ENCODE measurements around the gene NFASC.

Gene NFASC

GRCh38 chr1:204977318-204977717, 106.7 kb downstream of the NFASC start:
- TF ChIP-seq EP300 (IDR thresholded peaks at IDR 0.05; ENCODE audit: borderline replicate concordance) (no peak), USF1 (IDR thresholded peaks at IDR 0.05) (no peak), TAF1 (IDR thresholded peaks at IDR 0.05; ENCODE audit: low read depth) (no peak)

GRCh38 chr1:204978782-204979181, 108.1 kb downstream of the NFASC start:
- TF ChIP-seq REST (IDR thresholded peaks at IDR 0.05; ENCODE audit: low read depth) (peak; percentile 45; the same call in 1 of the 2 replicates), CEBPB (IDR thresholded peaks at IDR 0.05) (no peak)

- no peak for TF ChIP-seq USF1 (IDR thresholded peaks at IDR 0.05)
- TF ChIP-seq NFIC (IDR thresholded peaks at IDR 0.05), result no peak
- no peak for TF ChIP-seq MAX (IDR thresholded peaks at IDR 0.05)
- no peak for TF ChIP-seq RAD21 (IDR thresholded peaks at IDR 0.05; ENCODE audit: low read depth)
- TF ChIP-seq EP300 (IDR thresholded peaks at IDR 0.05; ENCODE audit: borderline replicate concordance), result no peak
- TF ChIP-seq EGR1 (IDR thresholded peaks at IDR 0.05), result no peak
- no peak for TF ChIP-seq YY1 (IDR thresholded peaks at IDR 0.05; ENCODE audit: low read depth)
- TF ChIP-seq TAF1 (IDR thresholded peaks at IDR 0.05; ENCODE audit: low read depth), result no peak
Measured at GRCh38 chr1:204979306-204979705, 108.6 kb downstream of the NFASC start.

- TF ChIP-seq EGR1 (IDR thresholded peaks at IDR 0.05) (no peak), MAX (IDR thresholded peaks at IDR 0.05) (no peak), TAF1 (IDR thresholded peaks at IDR 0.05; ENCODE audit: low read depth) (no peak), CREB1 (IDR thresholded peaks at IDR 0.05; ENCODE audit: low read depth) (no peak), FOXM1 (IDR thresholded peaks at IDR 0.05; ENCODE audit: borderline replicate concordance, low read depth) (no peak), TEAD4 (IDR thresholded peaks at IDR 0.05) (no peak), RAD21 (IDR thresholded peaks at IDR 0.05; ENCODE audit: low read depth) (no peak), CEBPB (IDR thresholded peaks at IDR 0.05) (no peak), USF1 (IDR thresholded peaks at IDR 0.05) (no peak), TCF12 (IDR thresholded peaks at IDR 0.05; ENCODE audit: low read depth) (no peak), NFIC (IDR thresholded peaks at IDR 0.05) (no peak), EP300 (IDR thresholded peaks at IDR 0.05; ENCODE audit: borderline replicate concordance) (no peak), REST (IDR thresholded peaks at IDR 0.05; ENCODE audit: low read depth) (no peak), ZBTB7A (IDR thresholded peaks at IDR 0.05; ENCODE audit: low read depth) (no peak), YY1 (IDR thresholded peaks at IDR 0.05; ENCODE audit: low read depth) (no peak)
Measured at GRCh38 chr1:204979891-204980649, 109.4 kb downstream of the NFASC start.

- TF ChIP-seq EGR1 (IDR thresholded peaks at IDR 0.05) (no peak), NFIC (IDR thresholded peaks at IDR 0.05) (no peak), MAX (IDR thresholded peaks at IDR 0.05) (no peak), TAF1 (IDR thresholded peaks at IDR 0.05; ENCODE audit: low read depth) (no peak), USF1 (IDR thresholded peaks at IDR 0.05) (no peak), EP300 (IDR thresholded peaks at IDR 0.05; ENCODE audit: borderline replicate concordance) (no peak), TEAD4 (IDR thresholded peaks at IDR 0.05) (no peak), RAD21 (IDR thresholded peaks at IDR 0.05; ENCODE audit: low read depth) (no peak), ZBTB7A (IDR thresholded peaks at IDR 0.05; ENCODE audit: low read depth) (no peak)
Measured at GRCh38 chr1:204980840-204981405, 110.3 kb downstream of the NFASC start.

Measured in Ishikawa (cell line).